GM12875 (cell line): ENCODE measurements around the gene RPL35.
A peak's percentile ranks its signal among the peaks of the same experiment; 100 is the strongest.

Experiments
- H3K4me3 ChIP-seq: one replicate; pipeline ENCODE4 v1.5.1; 2011; ENCODE audit warnings: low read depth, low read length, control low read depth
- CTCF ChIP-seq: IDR thresholded peaks from 2 replicates; pipeline ENCODE4 v1.5.1; 2011; ENCODE audit warnings: low read depth, mild to moderate bottlenecking, control low read depth, inconsistent platforms, low read length, moderate library complexity, borderline replicate concordance; ENCODE audit not compliant: insufficient read depth

The RPL35 gene

DNA sequence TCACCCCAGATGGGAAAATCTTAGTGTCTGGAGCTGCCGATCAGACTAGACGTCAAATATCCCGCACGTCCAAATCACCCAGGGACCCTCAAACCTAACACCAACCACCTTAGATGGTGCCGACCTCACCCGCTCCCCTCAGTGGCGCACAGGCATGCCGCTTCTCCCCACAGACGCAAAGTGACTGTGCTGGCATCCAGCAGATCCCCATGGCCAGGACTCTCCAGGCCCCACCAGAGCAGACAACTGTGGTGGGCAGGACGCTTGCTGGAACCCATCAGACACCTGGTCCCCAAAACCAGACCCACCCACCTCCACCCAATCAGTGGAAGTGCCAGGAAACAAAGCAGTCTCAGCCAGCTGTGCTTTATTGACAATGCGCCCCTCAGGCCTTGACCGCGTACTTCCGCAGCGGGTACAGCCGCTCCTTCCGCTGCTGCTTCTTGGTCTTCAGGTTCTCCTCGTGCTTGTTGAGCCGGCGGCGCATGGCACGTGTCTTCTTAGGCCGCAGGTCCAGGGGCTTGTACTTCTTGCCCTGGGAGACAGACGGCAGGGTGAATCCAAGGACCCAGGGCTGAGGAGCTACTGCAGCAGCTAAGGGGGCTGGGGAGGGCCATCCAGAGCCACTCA is 4.1 kb downstream of the RPL35 start:
- no peak overlapping the region for H3K4me3 ChIP-seq
- no peak for TF ChIP-seq CTCF

- no peak overlapping the region for H3K4me3 ChIP-seq
- peak; percentile 37; the same call in 1 of the 2 replicates for TF ChIP-seq CTCF
Measured at GRCh38 chr9:124855944-124856765, 5.6 kb downstream of the RPL35 start.

- no peak overlapping the region for H3K4me3 ChIP-seq
- no peak for TF ChIP-seq CTCF
Measured at GRCh38 chr9:124855566-124855943, 6.2 kb downstream of the RPL35 start.

- TF ChIP-seq CTCF: no peak
- no peak overlapping the region for H3K4me3 ChIP-seq
Measured at GRCh38 chr9:124854822-124855221, 6.9 kb downstream of the RPL35 start.

DNA sequence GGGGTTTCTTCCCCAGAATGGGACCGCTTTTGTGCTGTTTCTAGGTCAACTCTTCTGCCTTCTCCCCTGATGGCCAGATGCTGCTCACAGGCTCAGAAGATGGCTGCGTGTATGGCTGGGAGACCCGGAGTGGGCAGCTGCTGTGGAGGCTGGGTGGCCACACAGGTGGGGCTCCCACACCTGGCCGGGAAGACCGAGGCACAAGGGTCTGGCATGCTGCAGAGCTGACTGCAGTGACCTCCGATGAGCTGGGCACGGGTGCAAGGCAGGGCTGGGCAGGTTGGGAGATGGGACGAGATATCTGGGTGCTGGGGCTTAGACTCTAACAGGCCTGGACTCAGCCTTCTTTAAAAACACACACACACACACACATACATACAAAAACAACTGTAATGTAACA is 7.6 kb downstream of the RPL35 start:
- H3K4me3 ChIP-seq: no peak overlapping the region
- TF ChIP-seq CTCF: no peak

DNA sequence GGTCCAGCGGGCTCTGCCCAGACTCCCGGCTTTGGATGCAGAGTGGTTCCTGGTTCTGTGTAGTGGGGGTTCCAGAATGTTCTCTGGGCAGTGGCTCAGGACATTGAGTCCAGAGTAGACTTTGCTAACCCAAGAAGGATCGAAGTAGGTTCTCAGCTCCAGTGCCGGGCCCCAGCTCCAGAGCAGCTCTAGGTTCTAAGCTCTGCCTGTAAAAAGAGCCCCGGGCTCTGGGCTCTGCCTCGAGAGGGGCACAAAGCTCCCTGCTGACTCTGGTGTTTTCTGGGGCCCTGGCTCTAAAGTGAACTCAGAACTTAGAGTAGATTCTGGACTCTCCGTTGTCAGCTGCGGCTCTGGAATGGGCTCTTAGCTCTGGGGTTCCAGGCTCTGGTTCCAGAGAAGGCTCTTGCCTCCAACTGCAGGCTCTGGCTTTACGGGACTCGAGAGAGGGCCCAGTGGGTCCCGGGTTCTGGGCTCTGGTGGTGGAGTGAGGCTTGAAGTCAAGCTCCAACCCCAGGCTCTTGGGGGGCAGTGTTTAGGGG is 8.1 kb downstream of the RPL35 start:
- no peak overlapping the region for H3K4me3 ChIP-seq
- TF ChIP-seq CTCF: no peak
